Prostate gland (tissue), 2 donors: Measurements from ENCODE around the gene LIPK.

ENCODE experiments used
- POLR2A ChIP-seq: fragments of 450-650 bp; IDR thresholded peaks from one replicate; pipeline ENCODE4 v1.6.1; 2016; ENCODE audit warnings: antibody characterized with exemption, mild to moderate bottlenecking
- TF ChIP-seq, protein P1 (sequence below), 4 experiments: fragments of 200-600 bp in 2 of 4; fragments of 450-650 bp in 2 of 4; sonication (generic) in 2 of 4; IDR thresholded peaks; 1 replicate in 3 of 4; 2 replicates in 1 of 4; pipeline ENCODE4 v1.5.1; 2016 to 2019; ENCODE audit warnings: antibody characterized with exemption in 4 of 4, mild to moderate bottlenecking in 2 of 4, moderate library complexity in 2 of 4

DNA sequence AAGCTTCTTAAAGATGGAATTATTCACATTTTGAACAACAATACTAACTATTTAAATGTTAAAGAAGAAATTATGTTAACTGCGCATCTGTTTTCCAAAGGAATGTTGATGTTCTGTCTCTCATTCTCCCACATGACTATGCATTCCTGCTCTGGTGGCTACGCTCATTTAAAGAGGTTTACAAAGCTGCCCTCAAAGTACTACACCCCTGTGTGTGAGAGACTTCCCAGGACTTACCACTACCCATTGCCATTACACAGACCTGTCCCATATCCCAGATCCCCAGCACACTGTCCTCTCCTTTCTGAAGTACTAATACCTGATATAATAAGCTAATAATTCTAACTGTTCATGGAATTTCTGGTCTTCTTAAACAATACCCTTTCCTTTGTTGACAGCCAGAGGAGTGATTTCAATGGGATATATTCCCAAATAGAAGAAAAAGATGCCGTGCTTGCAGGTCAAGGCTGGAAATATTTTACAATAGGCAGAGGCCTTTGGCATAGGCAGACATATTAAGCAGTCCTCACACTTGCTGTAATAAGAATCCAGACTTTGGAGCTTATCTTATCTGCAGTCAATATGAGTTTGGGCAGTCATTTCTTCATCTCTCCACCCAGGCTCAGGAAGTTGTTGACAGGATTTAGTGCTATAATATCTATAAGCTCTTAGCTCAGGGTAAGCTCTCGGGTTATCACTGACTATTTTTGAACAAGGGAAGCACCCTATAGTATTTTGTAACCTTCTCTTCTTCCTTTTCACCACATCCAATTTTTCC lies 29.6 kb upstream of the LIPK start:
- TF ChIP-seq, protein P1, sequence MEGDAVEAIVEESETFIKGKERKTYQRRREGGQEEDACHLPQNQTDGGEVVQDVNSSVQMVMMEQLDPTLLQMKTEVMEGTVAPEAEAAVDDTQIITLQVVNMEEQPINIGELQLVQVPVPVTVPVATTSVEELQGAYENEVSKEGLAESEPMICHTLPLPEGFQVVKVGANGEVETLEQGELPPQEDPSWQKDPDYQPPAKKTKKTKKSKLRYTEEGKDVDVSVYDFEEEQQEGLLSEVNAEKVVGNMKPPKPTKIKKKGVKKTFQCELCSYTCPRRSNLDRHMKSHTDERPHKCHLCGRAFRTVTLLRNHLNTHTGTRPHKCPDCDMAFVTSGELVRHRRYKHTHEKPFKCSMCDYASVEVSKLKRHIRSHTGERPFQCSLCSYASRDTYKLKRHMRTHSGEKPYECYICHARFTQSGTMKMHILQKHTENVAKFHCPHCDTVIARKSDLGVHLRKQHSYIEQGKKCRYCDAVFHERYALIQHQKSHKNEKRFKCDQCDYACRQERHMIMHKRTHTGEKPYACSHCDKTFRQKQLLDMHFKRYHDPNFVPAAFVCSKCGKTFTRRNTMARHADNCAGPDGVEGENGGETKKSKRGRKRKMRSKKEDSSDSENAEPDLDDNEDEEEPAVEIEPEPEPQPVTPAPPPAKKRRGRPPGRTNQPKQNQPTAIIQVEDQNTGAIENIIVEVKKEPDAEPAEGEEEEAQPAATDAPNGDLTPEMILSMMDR (IDR thresholded peaks at IDR 0.05): no peak
- TF ChIP-seq POLR2A: no peak
